ENCODE results near the gene LONP2. TPM values are rescaled to one million over a fixed set of nuclear protein-coding genes. Genes with fewer than 3 reads are reported as not detected.

The LONP2 gene
- total and polyA plus RNA-seq, 10 of the 15 experiments (the other 5 are each of a cell fraction or from before 2014, with no cell fraction given), result 8.3 to 48.0 (median 34.8) TPM

DNA sequence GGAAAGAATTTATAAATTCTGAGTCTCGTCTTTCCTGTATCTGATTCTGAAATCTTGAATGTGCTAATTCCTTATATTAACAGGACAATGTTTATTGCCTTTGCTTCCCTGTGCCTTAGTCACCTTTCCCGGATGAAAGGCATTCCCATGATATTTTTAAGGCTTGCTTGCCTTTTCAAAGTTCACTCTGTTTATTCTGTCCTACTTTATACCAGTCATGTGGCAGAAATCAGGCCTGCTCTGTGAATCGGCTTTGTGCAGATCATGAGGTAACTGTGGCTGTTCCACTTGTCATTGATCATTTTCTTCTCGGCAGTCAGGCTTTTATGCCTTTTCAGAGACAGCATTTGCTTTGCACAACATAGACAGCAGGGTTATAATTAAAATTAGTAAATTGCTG is 32.0 kb downstream of the LONP2 start:
- TF ChIP-seq IRF3 (IDR thresholded peaks at IDR 0.05), result no peak
- no peak for TF ChIP-seq LARP7 (IDR thresholded peaks at IDR 0.05)
- TF ChIP-seq STAT1 (conservative IDR thresholded peaks at IDR 0.05), result no peak
- TF ChIP-seq ZNF207 (IDR thresholded peaks at IDR 0.05; ENCODE audit: borderline replicate concordance), result no peak
- no peak for TF ChIP-seq FOS (IDR thresholded peaks at IDR 0.05; ENCODE audit: borderline replicate concordance, extremely low read depth, insufficient read length)
- TF ChIP-seq BMI1 (IDR thresholded peaks at IDR 0.05; ENCODE audit: borderline replicate concordance), result no peak
- no peak for TF ChIP-seq STAT3 (IDR thresholded peaks at IDR 0.05; ENCODE audit: low read depth, low read length)
- TF ChIP-seq ELK1 (IDR thresholded peaks at IDR 0.05; ENCODE audit: low read depth, low read length), result no peak
- TF ChIP-seq KLF5 (IDR thresholded peaks at IDR 0.05; ENCODE audit: partially characterized antibody), result no peak
- TF ChIP-seq CHD2 (IDR thresholded peaks at IDR 0.05; ENCODE audit: borderline replicate concordance, low read depth, low read length), result no peak
- TF ChIP-seq, protein P1, sequence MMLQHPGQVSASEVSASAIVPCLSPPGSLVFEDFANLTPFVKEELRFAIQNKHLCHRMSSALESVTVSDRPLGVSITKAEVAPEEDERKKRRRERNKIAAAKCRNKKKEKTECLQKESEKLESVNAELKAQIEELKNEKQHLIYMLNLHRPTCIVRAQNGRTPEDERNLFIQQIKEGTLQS (IDR thresholded peaks at IDR 0.05; ENCODE audit: borderline replicate concordance, extremely low read depth, low read depth, low read length), result no peak
- H2AFZ ChIP-seq (ENCODE audit: control insufficient read depth, low read depth, low read length), result no peak overlapping the region
- RAD21 ChIA-PET (ENCODE audit: unreplicated experiment), result no interaction called here
- WGBS (ENCODE audit: insufficient coverage, insufficient replicate concordance, low lambda C conversion rate, missing lambda C conversion rate), result 96% methylated on average over 4 of the region's 4 CpGs
- BruUV-seq (replicated peaks), result no TSS peak
- POLR2A ChIA-PET, result no interaction called here
- H3K4me3 ChIP-seq, result no peak overlapping the region
- H4K20me1 ChIP-seq (ENCODE audit: control insufficient read depth, insufficient read depth), result no peaks in the 10 kb centered on the region
- no peaks in the 10 kb centered on the region for H3K9me3 ChIP-seq (replicated peaks; ENCODE audit: control insufficient read depth, insufficient read depth, low read length)
- no peaks in the 10 kb centered on the region for H3K27me3 ChIP-seq (replicated peaks in 1 of 2; ENCODE audit: control insufficient read depth in 2 of 2, insufficient read depth in 2 of 2, low read length in 1 of 2)
- H3K4me2 ChIP-seq (ENCODE audit: control insufficient read depth, insufficient read depth), result no peak overlapping the region
- no peak for ATAC-seq
- no peak overlapping the region for H3K27ac ChIP-seq (ENCODE audit: control insufficient read depth, insufficient read depth)
- SMC1A ChIA-PET (ENCODE audit: uncharacterized antibody, unreplicated experiment), result no interaction called here
- intact Hi-C loops (cut with micrococcal nuclease; ENCODE audit: unreplicated experiment), result no loop called here
- no peak for DNase-seq (ENCODE audit: low read depth, low spot score)
- no peaks in the 10 kb centered on the region for H3K4me1 ChIP-seq (ENCODE audit: control insufficient read depth, insufficient read depth, low read length)
- no peaks in the 10 kb centered on the region for H3K79me2 ChIP-seq (ENCODE audit: control insufficient read depth, insufficient read depth, low read length)
- in situ Hi-C loops (cut with MboI), result no loop called here
- FAIRE-seq, result no peak
- H3K36me3 ChIP-seq (ENCODE audit: control insufficient read depth in 2 of 2, insufficient read depth in 2 of 2, low read length in 1 of 2), result peaks cover 2 to 16% of the 10 kb centered on the region in 2 experiments
- CTCF ChIA-PET, result no interaction called here
- H3K9ac ChIP-seq (ENCODE audit: control insufficient read depth, insufficient read depth, low read length), result no peak overlapping the region
